Lower leg skin (tissue), 3 donors: ENCODE data around the gene SIRPA.

ENCODE experiments used
- CTCF ChIP-seq, 3 donors: fragments of 450-650 bp; IDR thresholded peaks; one replicate each; pipeline ENCODE4 v1.5.1; 2016; ENCODE audit warnings: antibody characterized with exemption in 3 of 3, mild to moderate bottlenecking in 3 of 3, moderate library complexity in 2 of 3
- POLR2A ChIP-seq, 2 donors: fragments of 450-650 bp; IDR thresholded peaks; one replicate each; pipeline ENCODE4 v1.6.1; 2016 to 2017; ENCODE audit warnings: antibody characterized with exemption in 2 of 2, mild to moderate bottlenecking in 1 of 2, moderate library complexity in 1 of 2

DNA sequence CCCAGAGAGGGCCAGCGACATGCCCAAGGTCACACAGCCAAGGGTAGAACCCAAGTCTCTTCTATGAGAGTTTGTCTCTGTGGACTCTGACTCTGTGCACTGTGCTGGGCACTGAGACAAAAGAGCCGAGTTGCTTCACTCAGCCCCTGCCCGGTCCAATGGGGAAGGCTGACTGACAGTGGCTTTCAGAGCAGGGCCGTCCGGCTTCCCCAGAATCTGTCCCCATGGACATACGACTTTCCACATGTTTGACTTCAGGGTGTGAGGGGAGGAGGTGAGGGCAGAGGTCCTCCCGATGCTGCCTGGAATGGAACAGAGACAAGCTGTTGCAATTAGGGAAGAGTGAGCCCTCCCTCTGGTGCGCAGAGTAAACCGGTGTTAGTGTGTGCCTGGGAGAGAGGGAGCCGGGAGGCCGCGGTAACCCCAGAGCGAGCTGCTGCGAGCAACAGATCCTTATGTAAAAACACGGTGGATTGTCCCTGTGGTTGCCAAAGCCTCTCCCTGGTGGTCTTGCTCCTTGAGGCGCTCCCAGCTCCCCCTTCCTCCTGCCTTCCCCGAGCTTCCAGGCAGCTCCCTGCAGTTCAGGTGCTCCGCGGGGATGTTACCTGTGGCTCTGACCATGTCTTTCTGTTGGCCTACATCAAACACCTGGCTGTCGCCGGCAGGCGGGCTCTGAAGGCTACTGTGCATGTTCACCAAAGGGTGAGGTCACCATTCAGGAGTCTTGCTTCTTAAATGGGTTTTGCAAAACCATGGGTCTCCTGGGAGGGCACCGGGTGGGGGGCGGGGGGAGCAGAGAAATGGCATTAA, 672 bp downstream of the SIRPA start:
- TF ChIP-seq CTCF (IDR thresholded peaks at IDR 0.05) (no peak), POLR2A (IDR thresholded peaks at IDR 0.05) (no peak)
